Loucy (cell line): Measurements from ENCODE around the gene GLA.

Experiments
- H2AFZ ChIP-seq: fragments of 200-600 bp; sonication (generic); 2 replicates; pipeline ENCODE4 v1.6.0; 2016; ENCODE audit warnings: antibody characterized with exemption, mild to moderate bottlenecking, low read length, moderate library complexity
- H3F3A ChIP-seq: fragments of 200-600 bp; 2 replicates; pipeline ENCODE4 v1.6.0; 2016; ENCODE audit warnings: antibody characterized with exemption, low read depth, mild to moderate bottlenecking
- H3K27me3 ChIP-seq: fragments of 200-600 bp; sonication (generic); 2 replicates; pipeline ENCODE4 v1.6.1; 2014; ENCODE audit warnings: low read length, mild to moderate bottlenecking; ENCODE audit not compliant: insufficient read depth, poor library complexity, severe bottlenecking
- H3K36me3 ChIP-seq: fragments of 200-600 bp; sonication (generic); 2 replicates; pipeline ENCODE4 v1.6.1; 2016; ENCODE audit warnings: low read length; ENCODE audit not compliant: insufficient read depth
- H3K4me1 ChIP-seq: fragments of 200-600 bp; sonication (generic); 2 replicates; pipeline ENCODE4 v1.5.1; 2014; ENCODE audit warnings: low read length, mild to moderate bottlenecking; ENCODE audit not compliant: insufficient read depth, poor library complexity, severe bottlenecking
- H3K4me2 ChIP-seq: fragments of 200-600 bp; sonication (generic); 2 replicates; pipeline ENCODE4 v1.6.0; 2014; ENCODE audit warnings: antibody characterized with exemption, low read length, low read depth, mild to moderate bottlenecking; ENCODE audit not compliant: poor library complexity, severe bottlenecking
- H3K4me3 ChIP-seq: fragments of 200-600 bp; sonication (generic); 2 replicates; pipeline ENCODE4 v1.5.1; 2014; ENCODE audit warnings: low read length, mild to moderate bottlenecking, mixed read lengths; ENCODE audit not compliant: poor library complexity, severe bottlenecking
- H3K79me2 ChIP-seq: fragments of 200-600 bp; sonication (generic); 2 replicates; pipeline ENCODE4 v1.6.1; 2014; ENCODE audit warnings: low read length; ENCODE audit not compliant: insufficient read depth
- H3K9ac ChIP-seq: fragments of 200-600 bp; sonication (generic); 2 replicates; pipeline ENCODE4 v1.6.0; 2014; ENCODE audit warnings: mild to moderate bottlenecking, low read depth, low read length, moderate library complexity; ENCODE audit not compliant: poor library complexity, severe bottlenecking
- H3K9me2 ChIP-seq: fragments of 200-600 bp; sonication (generic); replicated peaks from 2 replicates; pipeline ENCODE4 v1.6.1; 2016; ENCODE audit warnings: low read depth, low read length, mixed read lengths
- H3K9me3 ChIP-seq: fragments of 200-600 bp; sonication (generic); 2 replicates; pipeline ENCODE4 v1.6.1; 2014; ENCODE audit warnings: mild to moderate bottlenecking, antibody characterized with exemption, low read length, low read depth; ENCODE audit not compliant: insufficient read depth
- H4K20me1 ChIP-seq: fragments of 200-600 bp; sonication (generic); 2 replicates; pipeline ENCODE4 v1.6.0; 2014; ENCODE audit warnings: antibody characterized with exemption, low read length, mild to moderate bottlenecking; ENCODE audit not compliant: insufficient read depth, poor library complexity, severe bottlenecking
- CTCF ChIP-seq: fragments of 200-600 bp; sonication (generic); conservative IDR thresholded peaks from 2 replicates; pipeline ENCODE4 v1.5.1; 2014; ENCODE audit warnings: mild to moderate bottlenecking, antibody characterized with exemption, low read length
- EZH2phosphoT487 ChIP-seq: fragments of 200-600 bp; IDR thresholded peaks from 2 replicates; pipeline ENCODE4 v1.6.1; 2018; ENCODE audit warnings: antibody characterized with exemption, mild to moderate bottlenecking, moderate library complexity, borderline replicate concordance

The GLA gene

GRCh38 chrX:101416691-101417090, 9.0 kb upstream of the GLA start:
- H3K4me1 ChIP-seq = peaks cover 8% of the 10 kb centered on the region
- H3F3A ChIP-seq = no peaks in the 10 kb centered on the region
- no peaks in the 10 kb centered on the region for H3K9me3 ChIP-seq
- no peak overlapping the region for H3K4me2 ChIP-seq
- peaks cover 16% of the 10 kb centered on the region; the same call in 1 of the 2 replicates for H3K79me2 ChIP-seq
- no peak for TF ChIP-seq EZH2phosphoT487
- H3K36me3 ChIP-seq = peaks cover 13% of the 10 kb centered on the region; the same call in 1 of the 2 replicates
- H4K20me1 ChIP-seq = no peaks in the 10 kb centered on the region
- H2AFZ ChIP-seq = no peak overlapping the region
- H3K27me3 ChIP-seq = no peaks in the 10 kb centered on the region
- no peak overlapping the region for H3K4me3 ChIP-seq
- no peak overlapping the region for H3K9ac ChIP-seq
- no peaks in the 10 kb centered on the region for H3K9me2 ChIP-seq

GRCh38 chrX:101415180-101416145, 7.7 kb upstream of the GLA start:
- Histone ChIP-seq H2AFZ (no peak overlapping the region), H3K9ac (peak overlapping the region; percentile 27)

GRCh38 chrX:101411984-101412383, 4.3 kb upstream of the GLA start:
- Histone ChIP-seq H3K9me3 (no peaks in the 10 kb centered on the region), H3K9me2 (no peaks in the 10 kb centered on the region), H3K27me3 (no peaks in the 10 kb centered on the region), H3K9ac (no peak overlapping the region), H3K4me2 (peak overlapping the region; percentile 8), H3K79me2 (peaks cover 53% of the 10 kb centered on the region), H3K4me3 (no peak overlapping the region), H3K4me1 (no peaks in the 10 kb centered on the region), H4K20me1 (peaks cover 16% of the 10 kb centered on the region), H3F3A (no peaks in the 10 kb centered on the region), H3K36me3 (peaks cover 13% of the 10 kb centered on the region; the same call in 1 of the 2 replicates), H2AFZ (no peak overlapping the region)
- no peak for TF ChIP-seq CTCF
- TF ChIP-seq EZH2phosphoT487 = no peak

More at GRCh38 chrX:101415180-101416145, 7.7 kb upstream of the GLA start:
- Histone ChIP-seq H3K27me3 (no peaks in the 10 kb centered on the region), H3K9me3 (no peaks in the 10 kb centered on the region), H3K36me3 (peaks cover 13% of the 10 kb centered on the region; the same call in 1 of the 2 replicates), H3F3A (no peaks in the 10 kb centered on the region), H3K4me2 (no peak overlapping the region), H4K20me1 (peaks cover under 1% of the 10 kb centered on the region), H3K4me1 (peaks cover 8% of the 10 kb centered on the region), H3K79me2 (peaks cover 27% of the 10 kb centered on the region), H3K9me2 (no peaks in the 10 kb centered on the region), H3K4me3 (no peak overlapping the region)
- TF ChIP-seq EZH2phosphoT487 = no peak
- peak; percentile 63 for TF ChIP-seq CTCF
